SJCRH30 (cell line): ENCODE measurements around the gene SMIM9. TPM values are rescaled to one million over a fixed set of nuclear protein-coding genes. Genes with fewer than 3 reads are reported as not detected.

Source experiments
- DNase-seq, 2 experiments: peaks; one replicate each; pipeline ENCODE4 v3.0.0-alpha.2; 2015 to 2020
- H3K27ac ChIP-seq: fragments of 250-450 bp; sonication (Bioruptor Pico); 2 replicates; pipeline ENCODE4 v1.5.1; 2020; ENCODE audit warnings: mild to moderate bottlenecking, moderate library complexity
- H3K27me3 ChIP-seq: fragments of 250-450 bp; sonication (Bioruptor Pico); 2 replicates; pipeline ENCODE4 v1.5.1; 2020; ENCODE audit warnings: mild to moderate bottlenecking, moderate library complexity
- H3K36me3 ChIP-seq: fragments of 250-450 bp; sonication (Bioruptor Pico); 2 replicates; pipeline ENCODE4 v1.5.1; 2020; ENCODE audit warnings: mild to moderate bottlenecking, moderate library complexity
- H3K4me1 ChIP-seq: fragments of 250-450 bp; sonication (Bioruptor Pico); 2 replicates; pipeline ENCODE4 v1.5.1; 2020; ENCODE audit warnings: mild to moderate bottlenecking, moderate library complexity
- H3K4me3 ChIP-seq: fragments of 250-450 bp; sonication (Bioruptor Pico); 2 replicates; pipeline ENCODE4 v1.5.1; 2020; ENCODE audit warnings: mild to moderate bottlenecking, moderate library complexity
- H3K9me3 ChIP-seq: fragments of 250-450 bp; sonication (Bioruptor Pico); replicated peaks from 2 replicates; pipeline ENCODE4 v1.5.1; 2020; ENCODE audit warnings: mild to moderate bottlenecking, moderate library complexity
- total RNA-seq: library from RNA; depleted of rRNA; stranded (reverse); fragments of >200 nt; shearing (Covaris generic); gene quantifications from 2 replicates; pipeline ENCODE4 v1.2.3, GENCODE V29; 2014

SMIM9 gene
- total RNA-seq, 1 experiment from 2014 or later, result not detected

- Histone ChIP-seq H3K4me1 (peaks cover 7% of the 10 kb centered on the region; the same call in 1 of the 2 replicates), H3K9me3 (no peaks in the 10 kb centered on the region), H3K4me3 (no peak overlapping the region), H3K36me3 (no peaks in the 10 kb centered on the region), H3K27me3 (no peaks in the 10 kb centered on the region), H3K27ac (no peak overlapping the region)
- DNase-seq, result no peak
These were observed 30.1 kb downstream of the SMIM9 start for GRCh38 chrX:154804261-154804956.

GRCh38 chrX:154802947-154803346, 31.5 kb downstream of the SMIM9 start:
- no peaks in the 10 kb centered on the region for H3K36me3 ChIP-seq
- H3K9me3 ChIP-seq, result no peaks in the 10 kb centered on the region
- H3K27me3 ChIP-seq, result no peaks in the 10 kb centered on the region
- DNase-seq, result no peak
- no peak overlapping the region for H3K27ac ChIP-seq
- H3K4me3 ChIP-seq, result no peak overlapping the region
- peaks cover 10% of the 10 kb centered on the region; the same call in 1 of the 2 replicates for H3K4me1 ChIP-seq

GRCh38 chrX:154800478-154801210, 33.8 kb downstream of the SMIM9 start:
- Histone ChIP-seq H3K4me1 (peaks cover 10% of the 10 kb centered on the region; the same call in 1 of the 2 replicates), H3K4me3 (no peak overlapping the region), H3K9me3 (no peaks in the 10 kb centered on the region), H3K27me3 (no peaks in the 10 kb centered on the region), H3K36me3 (no peaks in the 10 kb centered on the region), H3K27ac (no peak overlapping the region)
- DNase-seq, result no peak

GRCh38 chrX:154799556-154800348, 34.7 kb downstream of the SMIM9 start:
- H3K4me3 ChIP-seq, result no peak overlapping the region
- DNase-seq, result peak; percentile 67 to 71
- peaks cover 10% of the 10 kb centered on the region; the same call in 1 of the 2 replicates for H3K4me1 ChIP-seq
- H3K27me3 ChIP-seq, result no peaks in the 10 kb centered on the region
- no peaks in the 10 kb centered on the region for H3K36me3 ChIP-seq
- H3K9me3 ChIP-seq, result no peaks in the 10 kb centered on the region
- no peak overlapping the region for H3K27ac ChIP-seq

- Histone ChIP-seq H3K36me3 (no peaks in the 10 kb centered on the region), H3K9me3 (no peaks in the 10 kb centered on the region), H3K27ac (no peak overlapping the region), H3K4me3 (no peak overlapping the region), H3K4me1 (peaks cover 10% of the 10 kb centered on the region; the same call in 1 of the 2 replicates), H3K27me3 (no peaks in the 10 kb centered on the region)
- DNase-seq, result no peak
These were observed 37.5 kb downstream of the SMIM9 start for GRCh38 chrX:154797006-154797405.

GRCh38 chrX:154795016-154795415, 39.4 kb downstream of the SMIM9 start:
- Histone ChIP-seq H3K27ac (no peak overlapping the region), H3K4me1 (peaks cover 7% of the 10 kb centered on the region; the same call in 1 of the 2 replicates), H3K36me3 (no peaks in the 10 kb centered on the region), H3K27me3 (no peaks in the 10 kb centered on the region), H3K9me3 (no peaks in the 10 kb centered on the region), H3K4me3 (no peak overlapping the region)
- no peak for DNase-seq

GRCh38 chrX:154793084-154793795, 41.2 kb downstream of the SMIM9 start:
- no peaks in the 10 kb centered on the region for H3K36me3 ChIP-seq
- no peaks in the 10 kb centered on the region for H3K4me1 ChIP-seq
- H3K9me3 ChIP-seq, result no peaks in the 10 kb centered on the region
- no peak for DNase-seq
- no peaks in the 10 kb centered on the region for H3K27me3 ChIP-seq
- H3K27ac ChIP-seq, result no peak overlapping the region
- no peak overlapping the region for H3K4me3 ChIP-seq

- no peak for DNase-seq
- no peaks in the 10 kb centered on the region for H3K9me3 ChIP-seq
- no peaks in the 10 kb centered on the region for H3K36me3 ChIP-seq
- no peak overlapping the region for H3K27ac ChIP-seq
- H3K4me1 ChIP-seq, result no peaks in the 10 kb centered on the region
- no peak overlapping the region for H3K4me3 ChIP-seq
- no peaks in the 10 kb centered on the region for H3K27me3 ChIP-seq
These were observed 42.5 kb downstream of the SMIM9 start for GRCh38 chrX:154791939-154792338.

GRCh38 chrX:154791467-154791866, 43.0 kb downstream of the SMIM9 start:
- H3K4me3 ChIP-seq, result no peak overlapping the region
- H3K9me3 ChIP-seq, result no peaks in the 10 kb centered on the region
- DNase-seq, result no peak
- no peaks in the 10 kb centered on the region for H3K4me1 ChIP-seq
- no peaks in the 10 kb centered on the region for H3K36me3 ChIP-seq
- no peaks in the 10 kb centered on the region for H3K27me3 ChIP-seq
- H3K27ac ChIP-seq, result no peak overlapping the region

- Histone ChIP-seq H3K9me3 (no peaks in the 10 kb centered on the region), H3K27ac (no peak overlapping the region), H3K27me3 (no peaks in the 10 kb centered on the region), H3K4me3 (no peak overlapping the region), H3K36me3 (no peaks in the 10 kb centered on the region), H3K4me1 (no peaks in the 10 kb centered on the region)
- no peak for DNase-seq
These were observed 48.7 kb downstream of the SMIM9 start for GRCh38 chrX:154785716-154786115.

GRCh38 chrX:154784149-154784995, 50.1 kb downstream of the SMIM9 start:
- Histone ChIP-seq H3K27me3 (no peaks in the 10 kb centered on the region), H3K4me3 (no peak overlapping the region), H3K9me3 (no peaks in the 10 kb centered on the region), H3K27ac (no peak overlapping the region), H3K36me3 (no peaks in the 10 kb centered on the region), H3K4me1 (no peaks in the 10 kb centered on the region)
- DNase-seq, result no peak

- Histone ChIP-seq H3K27ac (no peak overlapping the region), H3K9me3 (no peaks in the 10 kb centered on the region), H3K4me1 (no peaks in the 10 kb centered on the region), H3K4me3 (no peak overlapping the region), H3K27me3 (no peaks in the 10 kb centered on the region), H3K36me3 (peaks cover 7% of the 10 kb centered on the region)
- DNase-seq, result no peak
These were observed 53.5 kb downstream of the SMIM9 start for GRCh38 chrX:154780968-154781367.

GRCh38 chrX:154779261-154779660, 55.2 kb downstream of the SMIM9 start:
- no peaks in the 10 kb centered on the region for H3K4me1 ChIP-seq
- no peaks in the 10 kb centered on the region for H3K27me3 ChIP-seq
- no peaks in the 10 kb centered on the region for H3K9me3 ChIP-seq
- peaks cover 15% of the 10 kb centered on the region for H3K36me3 ChIP-seq
- peak; percentile 7 to 21 for DNase-seq
- H3K4me3 ChIP-seq, result no peak overlapping the region
- H3K27ac ChIP-seq, result no peak overlapping the region

- Histone ChIP-seq H3K36me3 (peaks cover 32% of the 10 kb centered on the region), H3K4me1 (no peaks in the 10 kb centered on the region), H3K9me3 (no peaks in the 10 kb centered on the region), H3K4me3 (no peak overlapping the region), H3K27ac (no peak overlapping the region), H3K27me3 (no peaks in the 10 kb centered on the region)
- no peak for DNase-seq
These were observed 57.7 kb downstream of the SMIM9 start for GRCh38 chrX:154776753-154777152.
